Activated CD8-positive, alpha-beta T cell treated with anti-CD3 and anti-CD28 coated beads for 36 hours (primary cell): ENCODE results near the gene NMNAT2. TPM values are rescaled to one million over a fixed set of nuclear protein-coding genes. Genes with fewer than 3 reads are reported as not detected.

Experiments
- ATAC-seq: fragments of 200-7000 bp; cut with Tn5 transposase; one replicate; pipeline ENCODE4 v1.10.0; 2021; ENCODE audit warnings: mild to moderate bottlenecking, moderate library complexity
- CTCF ChIA-PET: fragments of 350-600 bp; sonication (Branson Sonifier 250); formaldehyde crosslinking; loops from one replicate; lab custom pipeline; 2021; ENCODE audit warnings: antibody characterized with exemption; lab: Charles Lee
- POLR2A ChIA-PET: fragments of 350-600 bp; sonication (Branson Sonifier 250); formaldehyde crosslinking; loops from one replicate; lab custom pipeline; 2021; ENCODE audit warnings: antibody characterized with exemption; lab: Charles Lee
- DNase-seq: peaks from one replicate; pipeline ENCODE4 v3.0.0-alpha.2; 2020
- H3K27ac Mint-ChIP-seq: one replicate; pipeline ENCODE4 v1.8.0; 2021; ENCODE audit warnings: mild to moderate bottlenecking, mixed read lengths
- H3K27me3 Mint-ChIP-seq: one replicate; pipeline ENCODE4 v1.8.0; 2021; ENCODE audit warnings: mixed read lengths
- H3K36me3 Mint-ChIP-seq: one replicate; pipeline ENCODE4 v1.8.0; 2021; ENCODE audit warnings: low read depth, mixed read lengths
- H3K4me1 Mint-ChIP-seq: one replicate; pipeline ENCODE4 v1.8.0; 2021; ENCODE audit warnings: low read depth, mixed read lengths
- H3K4me3 Mint-ChIP-seq: one replicate; pipeline ENCODE4 v1.8.0; 2021; ENCODE audit warnings: mild to moderate bottlenecking, moderate library complexity, mixed read lengths
- H3K9me3 Mint-ChIP-seq: one replicate; pipeline ENCODE4 v1.8.0; 2021; ENCODE audit warnings: mixed read lengths
- intact Hi-C: fragments of 100-400 bp; cut with micrococcal nuclease; formaldehyde crosslinking; loops from one replicate; pipeline ENCODE4 v1.10.0; 2022
- total RNA-seq, 2 experiments: library from RNA; stranded (reverse); gene quantifications; one replicate each; pipeline ENCODE4 v1.2.3, GENCODE V29; 2021
- TF ChIP-seq, protein P1 (sequence below): fragments of 200-600 bp; IDR thresholded peaks from one replicate; pipeline ENCODE4 v1.8.0; 2022; ENCODE audit warnings: antibody characterized with exemption, mild to moderate bottlenecking

Gene NMNAT2
- total RNA-seq, 2 experiments from 2014 or later = not detected

DNA sequence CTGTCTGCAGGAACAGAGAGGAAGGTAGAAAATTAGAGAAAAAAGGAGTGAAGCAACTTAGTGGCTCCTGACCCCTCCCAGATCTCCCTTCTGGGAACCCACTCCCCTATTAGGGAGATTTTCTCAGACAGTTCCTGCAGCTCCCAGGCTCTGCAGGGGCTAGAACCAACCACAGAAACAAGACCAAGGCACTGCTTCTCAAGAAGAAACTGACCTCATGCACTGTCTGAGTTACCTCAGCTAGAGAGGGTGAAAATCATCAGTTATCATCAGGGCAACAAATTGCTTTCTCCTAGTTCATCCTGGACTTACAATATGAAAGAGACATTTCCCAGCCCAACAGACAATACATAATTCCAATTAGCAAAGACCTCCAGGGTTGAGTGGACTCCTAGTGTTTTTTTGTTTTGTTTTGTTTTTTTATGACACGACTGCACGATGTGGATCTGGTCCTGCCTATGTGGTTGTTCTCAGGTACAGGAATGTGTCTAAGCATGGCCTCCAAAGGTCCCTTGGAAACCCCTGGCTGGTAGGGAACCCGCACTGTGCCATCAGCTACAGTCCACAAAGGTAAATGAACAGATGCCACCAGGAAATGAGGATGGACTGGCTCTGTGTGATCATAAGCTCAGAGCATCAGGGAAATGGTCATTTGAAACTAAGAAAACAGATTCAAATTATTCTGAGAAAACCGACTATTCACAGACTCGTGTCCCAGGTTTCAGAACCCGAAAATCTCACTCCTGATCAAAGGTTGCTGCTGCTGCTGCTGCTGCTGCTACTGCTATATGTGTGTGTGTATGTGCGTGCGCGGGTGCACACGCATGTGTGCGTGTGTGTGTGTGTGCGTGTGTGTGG, 166.8 kb downstream of the NMNAT2 start:
- H3K27me3 Mint-ChIP-seq = peaks cover 7% of the 10 kb centered on the region
- TF ChIP-seq, protein P1, sequence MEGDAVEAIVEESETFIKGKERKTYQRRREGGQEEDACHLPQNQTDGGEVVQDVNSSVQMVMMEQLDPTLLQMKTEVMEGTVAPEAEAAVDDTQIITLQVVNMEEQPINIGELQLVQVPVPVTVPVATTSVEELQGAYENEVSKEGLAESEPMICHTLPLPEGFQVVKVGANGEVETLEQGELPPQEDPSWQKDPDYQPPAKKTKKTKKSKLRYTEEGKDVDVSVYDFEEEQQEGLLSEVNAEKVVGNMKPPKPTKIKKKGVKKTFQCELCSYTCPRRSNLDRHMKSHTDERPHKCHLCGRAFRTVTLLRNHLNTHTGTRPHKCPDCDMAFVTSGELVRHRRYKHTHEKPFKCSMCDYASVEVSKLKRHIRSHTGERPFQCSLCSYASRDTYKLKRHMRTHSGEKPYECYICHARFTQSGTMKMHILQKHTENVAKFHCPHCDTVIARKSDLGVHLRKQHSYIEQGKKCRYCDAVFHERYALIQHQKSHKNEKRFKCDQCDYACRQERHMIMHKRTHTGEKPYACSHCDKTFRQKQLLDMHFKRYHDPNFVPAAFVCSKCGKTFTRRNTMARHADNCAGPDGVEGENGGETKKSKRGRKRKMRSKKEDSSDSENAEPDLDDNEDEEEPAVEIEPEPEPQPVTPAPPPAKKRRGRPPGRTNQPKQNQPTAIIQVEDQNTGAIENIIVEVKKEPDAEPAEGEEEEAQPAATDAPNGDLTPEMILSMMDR = no peak
- ChIA-PET POLR2A (no interaction called here), CTCF (interaction anchor here (0.5 kb wide), 1 partner anchor 192 kb away, joined by 3 read pairs; no protein-coding TSS in a partner anchor)
- no peak for ATAC-seq
- H3K4me3 Mint-ChIP-seq = no peak overlapping the region
- no peak overlapping the region for H3K27ac Mint-ChIP-seq
- intact Hi-C loops = no loop called here
- H3K4me1 Mint-ChIP-seq = no peaks in the 10 kb centered on the region
- H3K9me3 Mint-ChIP-seq = peaks cover 2% of the 10 kb centered on the region
- DNase-seq = no peak
- no peaks in the 10 kb centered on the region for H3K36me3 Mint-ChIP-seq

DNA sequence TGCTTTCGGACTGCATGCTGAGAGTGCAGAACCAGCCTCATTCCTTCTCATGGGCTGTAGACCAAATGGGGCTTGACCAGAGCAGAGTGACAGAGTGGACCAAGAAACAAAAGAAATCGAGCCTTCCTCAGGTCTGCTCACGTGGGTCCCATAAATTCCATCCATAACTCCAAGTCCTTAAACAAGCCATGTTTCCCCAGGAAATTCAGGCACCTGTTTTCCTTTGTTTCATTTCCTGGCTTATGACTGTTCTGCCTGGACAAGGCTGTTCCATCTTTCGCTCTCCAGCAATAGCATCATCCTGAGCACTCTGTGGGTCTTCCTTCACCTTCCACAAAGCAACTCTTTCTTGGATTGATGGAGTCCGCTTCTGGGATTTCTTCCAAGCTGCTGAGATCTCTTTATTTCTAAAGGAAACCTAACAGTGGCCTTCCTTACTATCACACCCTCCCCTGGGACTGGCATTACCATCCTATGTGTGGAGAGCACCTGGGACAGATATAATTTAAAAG, 168.2 kb downstream of the NMNAT2 start:
- DNase-seq (no peak), ATAC-seq (no peak)
- H3K9me3 Mint-ChIP-seq = peaks cover 2% of the 10 kb centered on the region
- H3K36me3 Mint-ChIP-seq = no peaks in the 10 kb centered on the region
- peaks cover 7% of the 10 kb centered on the region for H3K27me3 Mint-ChIP-seq
- H3K4me3 Mint-ChIP-seq = no peak overlapping the region
- intact Hi-C loops = no loop called here
- TF ChIP-seq, protein P1 = no peak
- CTCF ChIA-PET = no interaction called here
- POLR2A ChIA-PET = no interaction called here
- no peak overlapping the region for H3K27ac Mint-ChIP-seq
- no peaks in the 10 kb centered on the region for H3K4me1 Mint-ChIP-seq

DNA sequence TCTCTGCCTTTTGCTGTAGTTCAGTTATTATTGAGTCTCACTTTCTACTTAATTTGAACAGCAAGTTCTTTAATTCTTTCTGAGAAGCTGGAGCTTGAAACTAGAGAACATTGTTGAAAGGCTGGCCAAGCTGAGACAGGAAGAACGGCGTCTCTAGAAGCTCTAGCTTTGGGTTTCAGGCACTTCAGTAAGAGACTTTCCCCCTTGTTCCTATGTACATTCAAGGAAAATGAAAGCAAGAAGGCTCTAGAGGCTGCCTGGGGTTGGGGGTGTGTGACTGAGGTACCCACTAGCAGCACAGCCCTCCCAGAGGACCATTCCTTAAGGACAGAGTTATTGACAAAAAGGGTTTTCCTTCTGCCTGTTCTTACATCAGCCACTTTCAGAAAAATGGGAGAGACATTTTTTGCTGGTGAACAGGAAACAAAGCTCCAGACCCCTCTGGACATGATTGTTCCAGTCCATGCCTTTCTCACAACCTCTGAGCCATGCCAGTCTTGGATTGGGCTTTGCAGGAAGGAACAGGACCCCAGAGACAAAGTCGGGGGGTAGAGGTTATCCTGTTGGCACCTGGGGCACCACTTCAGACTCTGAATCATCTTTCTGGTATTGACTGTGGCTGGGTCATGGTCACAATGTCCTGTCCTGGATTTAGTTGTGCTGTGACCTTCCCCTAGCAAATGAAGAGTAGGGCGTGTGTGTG, 169.0 kb downstream of the NMNAT2 start:
- H3K27ac Mint-ChIP-seq = no peak overlapping the region
- no peaks in the 10 kb centered on the region for H3K4me1 Mint-ChIP-seq
- no peaks in the 10 kb centered on the region for H3K9me3 Mint-ChIP-seq
- no peaks in the 10 kb centered on the region for H3K36me3 Mint-ChIP-seq
- H3K4me3 Mint-ChIP-seq = no peak overlapping the region
- no peak for ATAC-seq
- DNase-seq = no peak
- POLR2A ChIA-PET = no interaction called here
- H3K27me3 Mint-ChIP-seq = peaks cover 7% of the 10 kb centered on the region
- CTCF ChIA-PET = interaction anchor here (0.9 to 1.1 kb wide), 2 partner anchors 14 to 40 kb away, joined by 4 read pairs; no protein-coding TSS in a partner anchor
- intact Hi-C loops = no loop called here
- TF ChIP-seq, protein P1 = no peak

DNA sequence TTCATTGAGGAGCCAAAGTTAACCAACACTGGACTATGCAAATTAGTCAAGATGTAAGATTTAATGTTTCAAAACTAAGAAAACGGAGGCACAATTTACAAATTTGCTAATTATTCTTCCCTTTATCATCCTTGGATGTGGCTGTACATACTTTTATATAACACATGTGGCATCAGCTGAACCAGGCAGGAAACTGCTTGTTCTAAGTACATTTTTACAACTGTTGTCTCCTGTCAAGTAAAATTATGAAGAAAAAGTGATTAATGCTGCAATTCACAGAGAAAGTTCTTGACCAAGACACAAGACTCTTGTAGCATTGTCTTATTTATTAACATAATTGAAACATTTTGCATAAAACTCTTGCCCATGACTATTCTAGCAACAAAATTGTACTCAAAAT, 170.2 kb downstream of the NMNAT2 start:
- DNase-seq (no peak), ATAC-seq (no peak)
- Mint-ChIP-seq H3K27ac (no peak overlapping the region), H3K9me3 (no peaks in the 10 kb centered on the region), H3K4me3 (no peak overlapping the region), H3K4me1 (no peaks in the 10 kb centered on the region), H3K27me3 (peaks cover 11% of the 10 kb centered on the region), H3K36me3 (no peaks in the 10 kb centered on the region)
- CTCF ChIA-PET = interaction anchor here (0.7 to 1.1 kb wide), 3 partner anchors 15 to 38 kb away, joined by 3 to 4 read pairs (median 4); no protein-coding TSS in a partner anchor
- TF ChIP-seq, protein P1 = no peak
- POLR2A ChIA-PET = no interaction called here
- intact Hi-C loops = no loop called here
